A549 (cell line): ENCODE results near the gene NARS2.

Source experiments
- CEBPB ChIP-seq, 2 experiments: fragments of >200 bp in 1 of 2; sonication (Bioruptor Twin) in 1 of 2; formaldehyde crosslinking in 1 of 2; IDR thresholded peaks; 2 replicates each; pipeline ENCODE4 v1.6.1; 2012 to 2016
- KDM5A ChIP-seq: fragments of 200-600 bp; sonication (generic); IDR thresholded peaks from 2 replicates; pipeline ENCODE4 v1.6.1; 2016; ENCODE audit warnings: antibody characterized with exemption, mild to moderate bottlenecking
- SMC3 ChIP-seq: fragments of >200 bp; sonication (Bioruptor Twin); formaldehyde crosslinking; IDR thresholded peaks from 3 replicates; pipeline ENCODE4 v1.6.1; 2018; ENCODE audit warnings: inconsistent platforms
- TF ChIP-seq, protein P1 (sequence below): fragments of >200 bp; sonication (Bioruptor Twin); formaldehyde crosslinking; IDR thresholded peaks from 3 replicates; pipeline ENCODE4 v1.5.1; 2016

DNA sequence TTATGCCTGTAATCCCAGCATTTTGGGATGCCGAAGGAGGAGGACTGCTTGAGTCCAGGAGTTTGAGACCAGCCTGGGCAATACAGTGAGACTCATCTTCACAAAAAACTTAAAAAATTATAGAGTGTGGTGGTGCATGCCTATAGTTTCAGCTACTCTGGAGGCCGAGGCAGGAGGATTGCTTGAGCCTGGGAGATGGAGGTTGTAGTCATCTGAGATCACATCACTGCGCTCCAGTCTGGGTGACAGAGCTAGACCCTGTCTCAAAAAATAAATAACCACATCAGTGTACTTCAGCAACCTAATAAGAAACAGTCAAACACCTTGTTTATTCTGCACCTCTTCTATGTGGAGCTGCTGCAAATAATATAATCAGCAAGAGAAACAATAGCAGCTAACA lies 1.4 kb downstream of the NARS2 start:
- no peak for TF ChIP-seq KDM5A
- no peak for TF ChIP-seq SMC3
- TF ChIP-seq, protein P1, sequence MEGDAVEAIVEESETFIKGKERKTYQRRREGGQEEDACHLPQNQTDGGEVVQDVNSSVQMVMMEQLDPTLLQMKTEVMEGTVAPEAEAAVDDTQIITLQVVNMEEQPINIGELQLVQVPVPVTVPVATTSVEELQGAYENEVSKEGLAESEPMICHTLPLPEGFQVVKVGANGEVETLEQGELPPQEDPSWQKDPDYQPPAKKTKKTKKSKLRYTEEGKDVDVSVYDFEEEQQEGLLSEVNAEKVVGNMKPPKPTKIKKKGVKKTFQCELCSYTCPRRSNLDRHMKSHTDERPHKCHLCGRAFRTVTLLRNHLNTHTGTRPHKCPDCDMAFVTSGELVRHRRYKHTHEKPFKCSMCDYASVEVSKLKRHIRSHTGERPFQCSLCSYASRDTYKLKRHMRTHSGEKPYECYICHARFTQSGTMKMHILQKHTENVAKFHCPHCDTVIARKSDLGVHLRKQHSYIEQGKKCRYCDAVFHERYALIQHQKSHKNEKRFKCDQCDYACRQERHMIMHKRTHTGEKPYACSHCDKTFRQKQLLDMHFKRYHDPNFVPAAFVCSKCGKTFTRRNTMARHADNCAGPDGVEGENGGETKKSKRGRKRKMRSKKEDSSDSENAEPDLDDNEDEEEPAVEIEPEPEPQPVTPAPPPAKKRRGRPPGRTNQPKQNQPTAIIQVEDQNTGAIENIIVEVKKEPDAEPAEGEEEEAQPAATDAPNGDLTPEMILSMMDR = no peak
- no peak for TF ChIP-seq CEBPB (IDR thresholded peaks at IDR 0.05)
